Measurements from ENCODE around the gene RHOH.

The RHOH gene

DNA sequence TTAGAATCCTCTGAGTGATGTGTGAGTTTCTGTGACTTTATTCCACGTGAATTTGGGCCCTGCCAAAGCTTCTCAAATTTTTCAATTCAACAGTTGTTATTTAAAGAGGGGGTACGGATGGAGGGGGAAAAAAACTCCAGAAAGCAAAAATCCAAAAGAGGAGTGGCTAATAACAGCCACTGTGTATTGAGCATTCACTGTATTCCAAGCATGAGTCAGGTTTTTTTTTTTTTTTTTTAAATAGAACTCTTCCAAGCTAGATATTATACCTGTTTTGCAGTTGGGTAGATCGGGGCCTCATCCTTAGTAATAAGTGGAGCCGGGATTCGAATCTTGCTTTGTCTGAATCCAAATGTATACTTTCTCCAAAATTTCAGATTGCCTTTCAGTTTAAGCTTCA is 6.4 kb upstream of the RHOH start:
- no peak for FAIRE-seq

DNA sequence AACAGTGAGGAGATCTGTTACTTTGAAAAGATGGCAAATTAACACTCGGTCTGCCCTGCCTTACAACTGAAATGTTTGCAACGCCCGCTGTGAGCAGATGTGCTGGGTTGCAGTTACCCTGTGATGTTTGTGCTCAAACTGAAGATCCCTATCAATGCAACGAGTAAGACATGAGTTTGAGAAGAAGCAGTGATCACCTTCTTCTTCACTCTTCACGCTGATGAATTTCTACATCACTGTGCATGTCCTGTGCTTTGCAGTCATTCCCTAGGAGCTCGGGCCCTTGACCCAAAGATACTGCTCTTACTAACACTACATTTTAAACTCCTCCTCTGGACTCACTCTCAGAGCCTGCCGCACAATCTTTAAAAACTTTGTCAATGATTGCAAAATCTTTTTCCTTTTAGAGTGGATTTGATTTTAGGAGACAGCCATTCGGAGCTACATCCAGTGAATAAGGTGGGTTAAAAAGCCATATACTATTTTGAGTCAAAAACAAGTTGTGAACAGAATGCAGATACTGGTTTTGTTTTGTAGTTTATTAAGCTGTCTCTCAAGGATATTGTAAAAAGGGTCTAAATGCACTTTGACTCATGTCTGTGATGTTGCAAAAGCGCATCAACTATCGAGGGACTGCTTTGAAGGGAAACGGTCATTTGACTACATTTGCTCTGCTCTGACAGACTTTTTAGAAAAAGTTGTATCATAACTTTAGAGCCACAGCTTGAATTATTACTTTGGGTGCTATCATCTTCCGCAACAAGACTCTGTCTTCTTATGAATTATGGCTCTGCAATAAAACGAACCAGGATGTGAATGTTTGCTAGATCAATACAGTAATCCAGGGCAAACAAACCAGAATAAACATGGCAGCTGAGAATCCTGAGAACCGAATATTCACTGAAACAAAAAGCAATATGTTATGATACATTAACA is 5.7 kb upstream of the RHOH start:
- FAIRE-seq = no peak

DNA sequence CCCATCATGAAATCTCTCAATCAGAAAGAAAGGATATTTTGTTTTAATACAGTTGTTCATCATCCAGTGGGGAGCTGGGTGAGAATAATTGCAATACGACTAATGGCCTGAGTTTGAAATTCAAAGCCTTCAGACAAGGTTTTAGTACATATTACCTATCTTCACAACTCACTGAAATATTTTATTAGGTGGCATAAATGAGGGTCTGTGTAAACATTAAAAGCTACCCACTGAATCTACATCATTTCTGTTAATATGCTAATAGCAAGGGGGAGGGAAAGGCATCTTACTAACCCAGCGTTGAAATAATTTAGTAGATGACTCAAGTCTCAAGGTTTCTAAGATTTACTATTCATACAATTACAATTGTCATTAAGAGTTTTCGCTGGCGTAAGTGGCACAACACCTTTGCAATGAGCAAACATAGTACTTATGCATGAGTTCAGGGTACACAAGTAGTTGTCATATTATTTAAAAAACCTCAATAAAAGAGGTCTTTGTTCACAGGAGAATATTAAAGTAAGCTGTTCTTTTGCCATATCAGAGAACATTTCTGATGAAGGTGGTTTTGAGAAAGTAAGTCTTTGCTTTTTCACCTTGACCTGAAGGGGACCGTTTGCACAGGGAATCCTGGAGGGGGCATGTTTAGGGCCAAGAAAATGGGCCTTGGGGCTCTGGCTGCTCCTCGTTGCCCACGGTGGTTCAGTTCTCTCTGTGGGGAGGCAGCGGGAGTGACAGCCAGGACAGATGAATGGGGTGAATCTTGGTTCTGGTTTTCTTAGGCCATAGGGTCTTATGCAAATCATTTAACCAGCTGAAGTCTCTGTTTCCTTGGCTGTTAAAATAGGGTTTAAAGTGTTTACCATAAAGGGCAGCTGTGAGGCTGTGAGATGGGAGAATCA is 4.5 kb upstream of the RHOH start:
- no peak for FAIRE-seq

DNA sequence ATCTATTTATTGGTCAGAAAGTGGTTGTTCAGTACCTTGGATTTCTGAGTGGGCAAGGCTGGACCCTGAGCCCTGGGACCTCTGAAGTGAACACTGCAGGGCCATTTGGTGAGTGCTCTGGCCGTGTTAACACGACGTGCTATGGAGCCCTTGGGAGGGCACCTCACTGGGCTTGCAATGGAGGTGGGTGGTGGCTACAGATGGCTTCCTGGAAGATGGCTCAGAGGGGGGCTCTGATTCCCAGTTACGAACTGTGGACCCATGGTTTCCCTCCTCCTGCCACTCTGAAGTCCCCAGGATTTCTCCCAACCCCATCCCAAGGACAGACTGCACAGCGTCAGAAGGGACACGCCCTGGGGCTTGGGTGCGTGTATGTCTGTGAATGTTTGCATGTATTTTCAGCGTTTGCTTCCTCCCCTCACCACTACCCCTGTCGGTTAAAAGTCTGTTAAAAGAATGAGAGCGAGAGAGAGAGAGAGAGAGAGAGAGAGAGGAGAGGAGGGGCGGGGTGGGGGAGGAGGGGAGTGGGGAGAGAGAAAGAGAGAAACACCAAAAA is 3.7 kb upstream of the RHOH start:
- FAIRE-seq = no peak

DNA sequence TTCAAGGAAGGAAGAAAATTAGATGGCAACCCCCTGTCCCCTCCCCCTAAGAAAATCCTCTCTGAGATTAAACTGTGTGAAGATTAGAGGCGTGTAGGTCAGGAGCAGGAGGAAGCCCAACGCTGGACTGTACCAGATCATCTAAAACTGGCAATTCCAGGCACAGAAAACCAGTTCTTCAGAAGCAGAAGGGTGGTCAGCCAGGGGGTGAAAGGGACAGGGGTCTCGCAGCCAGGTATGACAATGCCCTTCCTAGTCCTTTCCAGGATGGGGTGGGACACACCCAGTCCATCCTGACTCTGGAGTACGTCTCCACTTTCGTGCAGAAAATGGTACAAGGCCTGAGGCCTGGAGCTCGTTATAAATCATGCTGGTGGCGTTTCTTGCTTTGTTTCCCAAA is 3.3 kb upstream of the RHOH start:
- FAIRE-seq = no peak

DNA sequence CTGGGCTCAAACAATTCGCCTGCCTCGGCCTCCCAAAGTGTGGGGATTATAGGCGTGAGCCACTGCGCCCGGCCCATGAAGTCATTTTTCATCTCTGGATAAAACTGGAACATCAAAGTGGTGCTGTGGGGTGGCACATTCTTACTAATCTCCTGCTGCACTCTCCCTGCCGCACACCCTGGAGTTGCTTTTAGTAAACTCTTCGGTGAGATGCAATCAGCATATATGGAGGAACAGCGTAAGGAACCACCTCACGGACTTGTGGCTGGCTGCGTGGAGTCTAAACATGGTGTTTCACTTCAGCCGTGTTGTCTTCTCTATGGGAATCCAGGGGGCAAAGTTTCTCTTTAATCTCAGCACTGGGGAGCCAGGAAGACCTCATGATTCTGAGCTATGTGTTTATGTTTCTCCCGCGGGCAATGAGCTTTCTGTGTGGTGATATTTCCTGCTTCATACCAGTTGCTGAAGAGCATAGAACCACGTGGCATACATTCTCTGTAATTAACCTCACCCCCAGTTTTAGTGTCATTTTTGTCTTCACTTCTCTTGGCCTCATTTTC is 2.1 kb upstream of the RHOH start:
- no peak for FAIRE-seq

DNA sequence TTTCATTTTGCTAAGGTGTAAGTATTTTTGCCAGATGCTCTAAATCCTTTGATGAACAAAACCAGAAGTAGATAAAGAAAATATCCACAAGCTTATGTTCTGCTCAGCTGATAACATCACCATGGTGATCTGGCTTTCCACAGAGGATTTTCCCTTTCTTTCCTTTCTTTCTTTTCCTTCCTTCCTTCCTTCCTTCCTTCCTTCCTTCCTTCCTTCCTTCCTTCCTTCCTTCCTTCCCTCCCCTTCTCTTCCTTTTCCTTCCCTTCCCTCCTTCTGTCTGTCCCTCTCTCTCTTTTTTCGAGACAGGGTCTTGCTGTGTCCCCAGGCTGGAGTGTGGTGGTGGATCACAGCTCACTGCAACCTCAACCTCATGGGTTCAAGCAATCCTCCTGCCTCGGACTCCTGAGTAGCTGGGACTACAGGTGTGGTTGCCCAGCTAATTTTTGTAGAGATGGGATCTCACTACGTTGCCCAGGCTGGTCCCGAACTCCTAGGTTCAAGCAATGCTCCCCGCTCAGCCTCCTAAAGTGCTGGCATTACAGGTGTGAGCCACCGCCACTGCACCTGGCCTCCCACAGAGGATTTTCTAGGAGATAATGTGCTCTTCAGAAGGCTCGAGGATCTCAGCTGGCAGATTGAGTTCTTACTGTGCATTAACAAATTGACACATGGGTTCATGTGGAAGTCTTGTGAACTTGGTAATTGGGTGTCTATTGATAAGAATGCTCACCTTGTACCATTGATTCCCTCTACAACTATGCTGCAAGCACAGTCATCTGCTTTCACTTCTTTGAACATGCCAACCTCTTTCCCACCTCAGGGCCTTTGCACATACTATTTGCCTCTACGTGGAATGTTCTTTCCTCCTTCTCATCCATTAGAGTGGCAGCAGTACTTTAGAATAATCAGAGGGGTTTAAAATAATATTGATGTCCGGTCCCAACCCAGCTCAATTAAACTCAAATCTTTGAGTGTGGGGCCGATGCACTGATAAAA is 1.4 kb upstream of the RHOH start:
- no peak for FAIRE-seq

DNA sequence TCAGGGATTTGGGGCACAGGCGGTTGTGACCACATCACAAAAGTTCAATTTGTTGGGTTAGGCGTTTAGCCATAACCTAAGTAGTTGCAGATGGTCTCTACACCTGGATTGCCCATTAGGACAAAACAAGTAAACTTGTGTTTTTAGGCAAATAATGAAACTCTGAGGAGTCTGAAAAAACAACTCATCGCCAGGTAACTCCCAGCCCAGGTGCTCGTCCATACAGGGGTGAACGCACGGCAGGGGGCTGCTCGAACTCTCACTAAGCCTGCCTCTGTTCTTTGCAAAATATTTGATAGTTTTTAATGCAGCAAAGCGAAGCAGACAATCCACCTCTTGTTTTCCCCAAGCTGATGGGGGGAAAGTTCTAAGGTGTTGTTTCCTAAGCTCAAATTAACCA is 559 bp upstream of the RHOH start:
- no peak for FAIRE-seq

DNA sequence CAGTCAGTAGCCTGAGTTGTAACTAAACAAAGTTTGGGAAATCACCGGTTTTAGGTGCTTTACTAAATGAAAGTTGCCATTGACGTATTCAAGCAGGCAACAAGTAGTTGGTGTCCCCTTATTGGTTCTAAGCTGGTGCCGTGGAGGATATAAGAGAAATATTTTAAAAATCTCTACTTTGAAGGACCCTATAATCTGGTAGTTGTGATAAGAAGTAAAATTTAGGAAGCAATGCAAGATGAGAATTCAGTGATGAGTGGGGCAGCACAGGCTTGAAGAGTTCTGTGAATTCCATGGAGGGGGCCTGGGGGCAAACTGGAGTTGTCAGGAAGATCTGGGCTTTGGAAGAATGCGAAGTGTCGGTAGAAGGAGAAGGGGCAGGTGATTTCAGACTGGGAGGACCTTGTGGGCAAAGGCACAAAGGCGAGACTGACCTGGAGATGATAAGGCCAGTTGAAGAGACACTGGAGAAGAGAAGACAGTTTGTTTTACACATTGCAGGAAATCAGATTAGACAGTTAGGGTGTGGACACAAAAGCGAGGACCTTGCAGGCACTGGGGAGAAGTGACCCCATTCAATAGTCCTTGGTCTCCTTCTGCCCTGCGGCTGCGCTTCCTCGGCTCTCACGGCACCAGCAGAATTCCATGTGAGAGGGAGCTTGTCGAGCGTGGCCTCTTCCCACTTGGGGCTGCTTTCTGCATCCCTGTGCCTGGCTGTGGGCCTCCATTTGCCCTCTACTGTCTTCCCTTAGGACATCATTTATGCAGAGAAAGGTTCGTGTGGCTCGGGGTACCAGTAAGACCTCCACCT is 1.3 kb downstream of the RHOH start:
- no peak for FAIRE-seq

DNA sequence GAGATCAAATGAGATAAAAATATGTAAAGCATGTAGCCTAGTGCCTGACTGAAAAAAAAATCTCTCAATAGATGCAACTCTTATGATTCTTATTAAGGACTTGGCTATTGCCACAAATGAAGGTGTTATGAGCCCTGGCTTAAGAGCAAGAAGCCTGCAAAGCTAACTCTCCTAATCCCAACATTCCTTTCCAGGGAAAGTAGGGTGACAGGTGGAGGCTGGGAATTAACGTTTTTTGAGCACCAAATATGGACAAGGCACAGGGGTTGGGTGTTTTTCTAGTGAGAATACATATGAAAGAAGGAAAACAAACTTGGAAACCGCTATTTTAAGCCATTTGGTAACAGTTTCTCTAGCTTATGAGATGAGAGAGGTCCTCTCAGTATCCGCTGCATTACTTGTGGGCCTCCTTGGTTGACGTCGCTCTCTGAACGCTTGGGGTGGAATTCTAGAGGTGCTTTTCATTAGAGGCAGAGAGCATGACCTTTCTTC is 2.4 kb downstream of the RHOH start:
- no peak for FAIRE-seq

DNA sequence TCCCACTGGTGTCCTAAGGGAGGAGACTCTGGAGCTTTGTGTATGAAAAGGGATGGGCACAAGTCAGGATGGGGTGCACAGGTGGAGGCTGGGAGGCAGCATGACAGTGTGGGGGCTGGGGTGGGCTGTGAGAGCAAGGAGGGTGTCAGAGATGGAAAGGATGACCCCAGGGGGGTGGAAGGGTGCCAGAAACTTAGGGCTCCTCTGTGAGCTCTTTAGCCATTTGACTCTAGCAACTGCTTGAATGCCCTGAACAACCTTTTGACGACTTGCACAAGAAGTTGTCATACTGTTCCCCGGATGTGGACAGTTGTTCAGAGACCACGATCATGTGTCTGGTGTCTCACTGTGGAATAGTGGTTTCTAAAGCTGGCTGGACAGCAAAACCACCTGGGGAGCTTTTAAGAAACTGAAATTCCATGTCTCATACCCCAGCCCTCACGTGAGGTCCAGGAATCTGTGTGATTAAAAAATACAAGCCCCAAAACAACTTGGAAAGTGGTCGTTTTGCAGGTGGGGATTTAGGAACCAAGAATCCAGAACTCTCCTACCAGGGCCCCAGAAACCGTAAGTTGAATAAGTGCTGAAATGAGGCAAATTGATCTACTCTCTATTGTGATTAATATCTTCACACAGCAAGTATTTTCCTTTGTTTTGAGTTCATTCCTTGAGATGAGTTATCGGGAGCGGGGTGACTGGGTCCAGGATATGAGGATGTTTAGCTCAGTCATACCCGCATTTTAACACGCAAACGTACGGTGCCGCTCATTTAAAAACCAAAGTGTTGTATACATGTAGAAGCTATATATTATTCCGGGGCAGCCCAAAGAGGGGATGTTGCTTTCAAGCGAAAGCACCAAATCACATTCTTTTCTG is 3.4 kb downstream of the RHOH start:
- FAIRE-seq = no peak

DNA sequence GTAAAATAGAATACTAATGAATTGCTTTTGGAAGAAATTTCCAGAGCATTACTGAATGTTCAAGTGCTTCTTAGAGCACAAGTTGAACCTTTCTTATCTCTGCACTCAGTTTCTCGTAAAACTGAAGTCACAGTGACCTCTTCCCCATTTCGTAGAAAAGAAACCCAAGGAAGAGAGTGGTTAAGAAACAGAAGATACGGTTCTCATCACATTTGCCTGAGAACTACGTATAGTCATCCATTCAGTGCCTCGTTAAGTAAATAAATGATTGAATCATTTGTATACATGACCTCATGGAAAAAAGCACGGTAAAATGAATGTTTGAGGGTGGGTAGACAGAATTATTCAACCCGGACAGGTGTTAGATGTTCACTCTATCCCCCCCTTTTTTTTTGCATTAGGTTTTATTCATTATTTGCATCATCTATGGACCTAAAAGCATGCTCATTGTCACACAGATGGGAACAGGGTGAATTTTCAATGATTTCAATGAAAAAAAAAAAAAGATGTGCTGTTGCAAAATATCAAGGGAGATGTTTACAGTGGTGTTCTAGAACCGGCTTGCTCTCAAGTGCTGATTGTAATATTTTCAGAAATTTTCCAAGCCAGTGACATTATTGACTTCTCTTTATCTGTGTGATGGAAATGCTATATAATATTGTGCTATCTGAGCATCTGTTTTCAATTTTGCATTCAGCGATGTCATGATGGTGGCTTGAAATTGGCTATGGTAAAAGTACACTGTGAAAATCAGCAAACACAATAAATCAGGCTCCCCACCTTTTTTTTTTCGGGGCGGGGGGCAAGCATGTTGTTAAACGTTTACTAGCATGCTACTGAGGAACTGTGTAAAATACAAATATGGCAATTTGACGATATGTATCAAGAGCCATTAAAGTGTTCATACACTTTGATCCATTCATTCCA is 4.3 kb downstream of the RHOH start:
- no peak for FAIRE-seq

DNA sequence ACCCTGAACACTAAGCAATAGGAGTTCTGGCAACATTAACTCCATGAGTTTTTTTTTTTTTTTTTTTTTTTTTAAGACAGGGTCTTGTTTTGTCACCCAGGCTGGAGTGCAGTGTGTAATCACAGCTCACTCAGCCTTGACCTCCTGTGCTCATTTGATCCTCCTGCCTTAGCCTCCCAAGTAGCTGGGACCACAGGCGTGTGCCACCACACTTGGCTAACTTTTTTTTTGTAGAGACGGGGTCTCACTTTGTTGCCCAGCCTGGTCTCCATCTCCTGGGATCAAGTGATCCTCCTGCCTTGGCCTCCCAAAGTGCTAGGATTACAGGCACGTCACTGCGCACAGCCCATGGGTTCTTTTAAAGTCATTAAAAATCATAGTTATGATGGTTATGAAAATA is 5.1 kb downstream of the RHOH start:
- no peak for FAIRE-seq

DNA sequence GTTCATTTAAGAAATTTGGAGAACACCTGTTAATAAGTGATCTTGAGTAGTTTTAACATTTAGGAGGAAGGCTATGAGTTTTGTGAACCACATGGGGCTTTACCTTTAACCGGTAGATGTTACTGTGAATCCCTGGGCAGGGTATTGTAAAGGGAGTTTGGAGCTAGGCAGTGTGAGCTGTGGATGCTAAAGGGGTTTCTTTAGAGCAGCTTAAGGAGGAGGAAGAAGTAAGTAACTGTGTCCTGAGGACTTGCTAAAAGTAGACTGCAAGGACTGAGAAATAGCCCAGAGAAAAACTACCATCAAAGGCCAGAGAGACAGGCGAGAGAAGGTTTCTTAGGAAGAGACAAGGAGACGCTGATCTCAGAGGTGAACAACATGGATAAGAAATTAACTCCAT is 5.6 kb downstream of the RHOH start:
- FAIRE-seq = no peak

DNA sequence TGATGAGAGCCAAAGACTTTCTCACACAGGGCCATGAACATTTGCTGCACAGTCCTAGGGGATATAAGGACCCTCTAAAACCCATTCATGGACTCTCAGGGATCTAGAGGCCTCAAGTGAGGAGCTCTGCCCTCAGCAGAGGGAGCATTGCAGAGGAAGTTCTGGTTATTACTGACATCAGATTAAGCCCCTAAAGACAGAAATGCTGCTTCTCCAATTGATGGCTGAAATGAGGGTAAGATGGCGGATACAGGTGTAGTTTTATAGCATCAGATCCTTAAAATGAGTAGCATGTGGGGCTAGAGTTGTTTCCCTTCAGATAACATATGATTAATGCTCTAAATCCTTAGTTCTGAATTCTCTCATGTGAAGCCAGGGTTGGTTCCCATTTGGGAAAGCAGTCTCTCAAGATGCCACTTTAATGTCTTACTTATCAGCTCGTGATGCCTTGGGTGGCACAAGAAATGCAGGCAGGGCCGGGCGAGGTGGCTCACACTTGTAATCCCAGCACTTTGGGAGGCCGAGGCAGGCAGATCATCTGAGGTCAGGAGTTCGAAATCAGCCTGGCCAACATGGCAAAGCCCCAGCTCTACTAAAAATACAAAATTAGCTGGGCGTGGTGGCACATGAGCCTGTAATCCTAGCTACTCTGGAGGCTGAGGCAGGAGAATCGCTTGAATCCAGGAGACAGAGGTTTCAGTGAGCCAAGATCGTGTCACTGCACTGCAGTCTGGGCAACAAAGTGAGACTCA is 7.9 kb downstream of the RHOH start:
- no peak for FAIRE-seq

DNA sequence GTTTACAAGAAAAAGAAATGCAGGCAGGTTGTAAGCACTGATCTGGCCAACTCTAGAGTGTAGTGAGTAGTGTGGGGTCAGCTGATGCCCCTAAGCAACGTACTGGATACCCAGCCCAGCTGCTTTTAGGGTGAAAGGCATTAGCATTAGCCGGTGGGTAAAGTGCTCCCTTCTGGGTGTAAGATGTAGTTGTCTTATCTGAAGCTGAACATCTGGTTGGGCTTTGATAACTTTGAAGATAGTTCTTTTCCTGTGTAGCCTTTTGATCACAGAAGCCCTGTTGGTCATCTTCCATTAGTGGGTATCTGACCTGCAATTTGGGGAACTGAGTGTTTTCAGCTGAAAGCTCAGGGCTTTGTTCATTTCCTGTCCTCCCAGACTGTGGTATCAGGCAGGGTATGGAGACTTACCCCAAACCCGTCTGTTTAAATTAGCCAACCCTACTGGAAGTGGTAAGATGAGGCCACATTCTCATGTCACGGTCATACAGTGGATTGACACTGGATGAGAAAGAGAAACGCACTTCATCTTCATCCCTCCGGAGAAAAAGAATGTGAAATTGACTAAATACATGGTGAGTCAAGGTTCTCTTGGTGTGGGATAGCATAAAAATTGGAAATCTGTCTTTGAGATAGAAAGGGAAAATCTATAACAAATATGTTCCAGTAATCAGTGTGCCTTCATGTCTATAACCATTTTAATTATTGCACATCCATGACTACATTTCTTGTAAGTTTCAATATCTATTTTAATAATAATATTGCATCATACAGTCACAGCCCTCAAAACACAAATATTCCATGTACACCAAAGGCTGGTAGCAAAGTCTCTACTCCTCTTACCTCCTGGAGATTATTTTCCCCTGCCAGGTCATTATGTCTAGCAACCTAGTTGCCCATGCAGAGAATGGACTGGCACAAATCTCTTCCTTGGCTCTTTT is 8.7 kb downstream of the RHOH start:
- FAIRE-seq = no peak

DNA sequence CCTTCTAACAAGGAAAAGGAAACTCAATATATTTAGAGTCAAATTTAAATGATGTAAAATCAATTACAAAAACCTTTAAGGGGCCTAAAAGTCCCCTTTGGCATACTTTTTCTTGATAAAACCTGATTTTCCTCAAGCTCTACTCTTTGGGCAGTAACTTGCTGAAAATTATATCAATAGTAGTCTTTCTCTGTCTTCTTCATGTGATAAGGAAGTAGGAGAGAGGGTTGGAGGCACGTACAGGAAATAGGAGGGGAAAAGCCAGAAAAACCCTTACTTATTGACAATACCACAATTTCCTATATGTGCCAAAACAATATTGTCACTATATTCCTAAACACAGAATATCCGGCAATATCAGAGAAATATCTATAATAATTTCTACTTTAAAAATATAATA is 9.6 kb downstream of the RHOH start:
- no peak for FAIRE-seq
